ENCODE data around the gene ACKR2.

ACKR2 gene

DNA sequence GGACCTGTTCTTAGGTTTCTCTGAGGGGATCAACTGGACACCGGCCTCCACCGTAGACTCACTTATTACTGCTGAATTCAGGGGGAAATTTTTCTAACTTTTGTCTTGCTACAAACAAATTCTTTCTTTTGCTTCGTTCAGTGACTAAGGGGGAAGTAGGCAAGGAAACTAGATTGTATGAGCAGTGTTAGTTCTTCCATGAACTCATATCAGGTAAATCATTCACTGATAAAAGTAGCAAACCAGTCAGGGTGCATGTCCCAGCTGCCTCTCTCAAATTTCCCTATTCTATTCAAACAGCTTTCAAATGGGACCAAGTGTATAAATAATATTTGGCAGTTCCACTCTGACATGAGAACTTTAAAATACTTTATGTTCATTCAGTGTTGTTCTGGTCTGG, 28.8 kb upstream of the ACKR2 start (continued):
- no peak for TF ChIP-seq ZNF24 (tag by site-specific recombination; IDR thresholded peaks at IDR 0.05)
- TF ChIP-seq ZNF837 (tag by site-specific recombination; IDR thresholded peaks at IDR 0.05) = no peak
- TF ChIP-seq TCF7L2 (IDR thresholded peaks at IDR 0.05; ENCODE audit: borderline replicate concordance, low read depth, low read length) = no peak
- no peak for TF ChIP-seq ZNF623 (tag by site-specific recombination; IDR thresholded peaks at IDR 0.05)
- TF ChIP-seq, protein P1, sequence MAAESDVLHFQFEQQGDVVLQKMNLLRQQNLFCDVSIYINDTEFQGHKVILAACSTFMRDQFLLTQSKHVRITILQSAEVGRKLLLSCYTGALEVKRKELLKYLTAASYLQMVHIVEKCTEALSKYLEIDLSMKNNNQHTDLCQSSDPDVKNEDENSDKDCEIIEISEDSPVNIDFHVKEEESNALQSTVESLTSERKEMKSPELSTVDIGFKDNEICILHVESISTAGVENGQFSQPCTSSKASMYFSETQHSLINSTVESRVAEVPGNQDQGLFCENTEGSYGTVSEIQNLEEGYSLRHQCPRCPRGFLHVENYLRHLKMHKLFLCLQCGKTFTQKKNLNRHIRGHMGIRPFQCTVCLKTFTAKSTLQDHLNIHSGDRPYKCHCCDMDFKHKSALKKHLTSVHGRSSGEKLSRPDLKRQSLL (tag by site-specific recombination; IDR thresholded peaks at IDR 0.05) = no peak

DNA sequence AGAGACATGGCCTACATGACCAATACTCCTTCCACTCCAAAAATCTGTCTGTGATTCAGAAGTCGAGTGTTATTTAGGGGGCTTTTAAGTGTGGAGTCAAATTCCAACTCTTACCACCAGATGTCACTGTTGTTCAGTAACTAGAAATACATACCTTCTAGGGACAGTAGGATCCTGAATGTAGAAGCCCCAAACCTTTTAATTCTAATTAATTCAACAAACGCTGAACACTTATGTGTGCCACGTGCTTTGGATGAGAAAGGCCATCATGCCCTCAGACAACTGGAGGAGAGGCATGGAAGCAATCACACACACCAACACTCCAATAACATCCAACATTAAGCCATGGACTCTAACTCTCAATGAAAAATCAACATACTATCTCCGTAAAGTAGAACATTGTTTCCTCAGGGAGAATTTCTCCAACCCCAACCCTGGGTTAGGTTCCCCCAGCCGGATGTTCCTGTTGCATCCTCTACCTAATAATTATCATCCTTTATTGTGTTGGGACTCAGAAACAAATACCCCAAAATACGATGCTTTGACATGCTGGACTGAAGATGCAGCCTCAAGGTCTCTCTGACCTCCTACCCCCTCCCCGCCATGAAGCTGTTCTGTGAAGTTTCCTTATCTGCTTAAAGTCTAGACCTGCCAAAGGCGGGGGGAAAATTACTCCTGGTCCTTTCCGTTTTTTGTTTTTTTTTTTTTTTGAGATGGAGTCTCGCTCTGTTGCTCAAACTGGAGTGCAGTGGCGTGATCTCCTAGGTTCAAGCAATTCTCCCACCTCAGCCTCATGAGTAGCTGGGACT, 28.1 kb upstream of the ACKR2 start:
- Histone ChIP-seq H3K4me1 (ENCODE audit: control insufficient read depth, insufficient read depth, low read length) (no peaks in the 10 kb centered on the region), H3K9me3 (ENCODE audit: control insufficient read depth, insufficient read depth, low read depth, low read length) (no peaks in the 10 kb centered on the region), H3K4me3 (ENCODE audit: low read depth, low read length) (no peak overlapping the region), H3K36me3 (ENCODE audit: control insufficient read depth in 2 of 2, insufficient read depth in 1 of 2, low read length in 2 of 2) (peaks cover 4 to 38% of the 10 kb centered on the region in 2 experiments; a peak in 2 of 3 replicates), H3K27ac (ENCODE audit: extremely low read depth, low read depth, low read length) (no peak overlapping the region)
- CTCF ChIA-PET = interaction anchor here (0.6 to 4.7 kb wide), 8 partner anchors 9 to 376 kb away, joined by 3 to 48 read pairs (median 4); no protein-coding TSS in a partner anchor
- TF ChIP-seq ZNF211 (tag by site-specific recombination; IDR thresholded peaks at IDR 0.05; ENCODE audit: low read depth) = no peak
- TF ChIP-seq KLF10 (tag by site-specific recombination; IDR thresholded peaks at IDR 0.05) = no peak
- TF ChIP-seq ZNF514 (tag by site-specific recombination; IDR thresholded peaks at IDR 0.05) = no peak
- no peak for TF ChIP-seq ZFP41 (tag by site-specific recombination; IDR thresholded peaks at IDR 0.05; ENCODE audit: borderline replicate concordance)
- TF ChIP-seq ZNF174 (tag by site-specific recombination; IDR thresholded peaks at IDR 0.05) = no peak
- no peak for TF ChIP-seq SP7 (tag by site-specific recombination; IDR thresholded peaks at IDR 0.05)
- TF ChIP-seq, protein P2, sequence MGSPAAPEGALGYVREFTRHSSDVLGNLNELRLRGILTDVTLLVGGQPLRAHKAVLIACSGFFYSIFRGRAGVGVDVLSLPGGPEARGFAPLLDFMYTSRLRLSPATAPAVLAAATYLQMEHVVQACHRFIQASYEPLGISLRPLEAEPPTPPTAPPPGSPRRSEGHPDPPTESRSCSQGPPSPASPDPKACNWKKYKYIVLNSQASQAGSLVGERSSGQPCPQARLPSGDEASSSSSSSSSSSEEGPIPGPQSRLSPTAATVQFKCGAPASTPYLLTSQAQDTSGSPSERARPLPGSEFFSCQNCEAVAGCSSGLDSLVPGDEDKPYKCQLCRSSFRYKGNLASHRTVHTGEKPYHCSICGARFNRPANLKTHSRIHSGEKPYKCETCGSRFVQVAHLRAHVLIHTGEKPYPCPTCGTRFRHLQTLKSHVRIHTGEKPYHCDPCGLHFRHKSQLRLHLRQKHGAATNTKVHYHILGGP (tag by site-specific recombination; IDR thresholded peaks at IDR 0.05) = 0 out of 2 replicates have a peak, but pooled peaks have one; percentile 21
- no peak for TF ChIP-seq OVOL3 (tag by site-specific recombination; IDR thresholded peaks at IDR 0.05)
- TF ChIP-seq ZNF654 (tag by site-specific recombination; IDR thresholded peaks at IDR 0.05; ENCODE audit: low read depth) = peak; percentile 68
- TF ChIP-seq ZNF830 (tag by site-specific recombination; IDR thresholded peaks at IDR 0.05; ENCODE audit: low read depth) = no peak
- peak; percentile 24; the same call in 1 of the 2 replicates for TF ChIP-seq ZNF2 (tag by site-specific recombination; IDR thresholded peaks at IDR 0.05)
- TF ChIP-seq ZNF596 (tag by site-specific recombination; IDR thresholded peaks at IDR 0.05) = no peak
- TF ChIP-seq ZNF707 (tag by site-specific recombination; IDR thresholded peaks at IDR 0.05) = no peak
- no peak for TF ChIP-seq ZNF184 (tag by site-specific recombination; IDR thresholded peaks at IDR 0.05)
- peak; percentile 44; the same call in 1 of the 2 replicates for TF ChIP-seq CTCF (tag by site-specific recombination; IDR thresholded peaks at IDR 0.05)
- TF ChIP-seq ZNF768 (tag by site-specific recombination; IDR thresholded peaks at IDR 0.05) = no peak
- TF ChIP-seq ZNF404 (tag by site-specific recombination; IDR thresholded peaks at IDR 0.05) = no peak
- TF ChIP-seq ZNF37A (tag by site-specific recombination; IDR thresholded peaks at IDR 0.05) = no peak
- no peak for TF ChIP-seq YY2 (tag by site-specific recombination; IDR thresholded peaks at IDR 0.05)
- no peak for TF ChIP-seq ZNF214 (tag by site-specific recombination; IDR thresholded peaks at IDR 0.05; ENCODE audit: borderline replicate concordance)
- TF ChIP-seq ZNF366 (tag by site-specific recombination; conservative IDR thresholded peaks at IDR 0.05) = no peak
- TF ChIP-seq, protein P3, sequence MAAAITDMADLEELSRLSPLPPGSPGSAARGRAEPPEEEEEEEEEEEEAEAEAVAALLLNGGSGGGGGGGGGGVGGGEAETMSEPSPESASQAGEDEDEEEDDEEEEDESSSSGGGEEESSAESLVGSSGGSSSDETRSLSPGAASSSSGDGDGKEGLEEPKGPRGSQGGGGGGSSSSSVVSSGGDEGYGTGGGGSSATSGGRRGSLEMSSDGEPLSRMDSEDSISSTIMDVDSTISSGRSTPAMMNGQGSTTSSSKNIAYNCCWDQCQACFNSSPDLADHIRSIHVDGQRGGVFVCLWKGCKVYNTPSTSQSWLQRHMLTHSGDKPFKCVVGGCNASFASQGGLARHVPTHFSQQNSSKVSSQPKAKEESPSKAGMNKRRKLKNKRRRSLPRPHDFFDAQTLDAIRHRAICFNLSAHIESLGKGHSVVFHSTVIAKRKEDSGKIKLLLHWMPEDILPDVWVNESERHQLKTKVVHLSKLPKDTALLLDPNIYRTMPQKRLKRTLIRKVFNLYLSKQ (tag by site-specific recombination; IDR thresholded peaks at IDR 0.05; ENCODE audit: borderline replicate concordance) = no peak
- POLR2A ChIA-PET = interaction anchor here (0.6 to 0.7 kb wide), 2 partner anchors 49 to 71 kb away, joined by 3 to 4 read pairs; no protein-coding TSS in a partner anchor

Data from HEK293 (cell line).